ENCODE results near the gene CCDC141.

DNA sequence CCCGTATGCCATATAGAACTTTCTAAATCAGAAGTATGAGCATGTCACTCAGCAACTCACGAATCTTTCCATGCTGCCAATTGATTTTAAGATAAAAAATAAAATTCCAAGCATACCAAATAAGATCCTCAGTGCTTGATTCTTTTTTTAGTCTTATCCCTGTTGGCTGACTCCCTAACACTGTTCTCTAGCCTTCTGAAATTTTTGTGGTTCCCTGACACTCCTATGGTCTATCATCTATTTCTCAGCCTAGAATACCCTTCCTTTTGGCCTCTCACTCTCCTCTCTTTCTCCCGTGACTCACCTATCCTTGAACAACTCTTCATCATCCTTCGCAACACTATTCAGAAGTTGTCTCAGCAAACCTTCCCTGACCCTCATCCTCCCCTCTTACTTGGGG, 50.5 kb downstream of the CCDC141 start:
- TF ChIP-seq ZNF274 (IDR thresholded peaks at IDR 0.05; ENCODE audit: low read depth, low read length) (no peak), YY1 (IDR thresholded peaks at IDR 0.05; ENCODE audit: insufficient read depth, insufficient read length) (no peak)

Data from NT2/D1 (cell line).